Activated naive CD8-positive, alpha-beta T cell (primary cell): ENCODE data around the gene CPNE7.
A peak's percentile ranks its signal among the peaks of the same experiment; 100 is the strongest.

Experiments
- H3K27ac Mint-ChIP-seq: one replicate; pipeline ENCODE4 v1.8.0; 2021; ENCODE audit warnings: mixed read lengths
- H3K27me3 Mint-ChIP-seq: one replicate; pipeline ENCODE4 v1.8.0; 2021; ENCODE audit warnings: mixed read lengths
- H3K36me3 Mint-ChIP-seq: one replicate; pipeline ENCODE4 v1.8.0; 2021; ENCODE audit warnings: mixed read lengths
- H3K4me1 Mint-ChIP-seq: one replicate; pipeline ENCODE4 v1.8.0; 2021; ENCODE audit warnings: low read depth, mixed read lengths
- H3K4me3 Mint-ChIP-seq: one replicate; pipeline ENCODE4 v1.8.0; 2021; ENCODE audit warnings: mild to moderate bottlenecking, mixed read lengths
- H3K9me3 Mint-ChIP-seq: one replicate; pipeline ENCODE4 v1.8.0; 2021; ENCODE audit warnings: low read depth, mixed read lengths

Gene CPNE7

DNA sequence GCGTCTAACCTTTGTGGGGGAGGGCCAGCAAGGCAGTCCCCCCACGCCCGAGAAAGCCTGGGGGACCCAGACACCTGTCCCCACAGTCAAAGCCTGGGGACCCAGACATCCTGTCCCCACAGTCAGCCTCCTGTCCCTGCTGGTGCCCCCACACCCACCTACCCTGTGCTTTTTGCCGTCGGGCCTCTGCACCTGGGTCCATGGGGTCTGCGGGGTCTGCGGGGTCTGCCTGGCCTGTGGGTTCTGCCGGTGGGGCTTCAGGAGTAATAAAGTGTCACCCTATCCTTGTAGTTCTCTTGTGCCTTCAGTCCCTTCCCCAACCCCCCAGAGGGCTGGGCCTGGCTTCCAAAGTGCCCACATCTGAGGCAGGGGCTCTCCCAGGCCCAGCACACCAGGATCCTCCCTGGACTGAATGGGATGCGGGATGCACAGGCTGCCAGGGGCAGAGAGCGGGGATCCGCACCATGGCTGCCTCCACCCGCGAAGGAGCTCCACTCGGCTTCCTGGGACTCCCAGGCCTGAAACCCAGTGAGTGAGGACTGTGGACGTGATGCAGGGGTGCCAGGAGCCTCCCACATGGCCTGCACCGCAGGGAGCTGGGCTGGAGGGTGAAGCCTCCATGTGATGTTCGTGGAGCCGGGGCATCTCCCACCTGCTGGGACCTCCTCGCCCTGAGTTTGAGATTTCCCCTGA lies 21.5 kb downstream of the CPNE7 start:
- Mint-ChIP-seq H3K36me3 (no peaks in the 10 kb centered on the region), H3K4me3 (no peak overlapping the region), H3K27ac (no peak overlapping the region), H3K27me3 (no peaks in the 10 kb centered on the region), H3K4me1 (peaks cover 7% of the 10 kb centered on the region), H3K9me3 (no peaks in the 10 kb centered on the region)

DNA sequence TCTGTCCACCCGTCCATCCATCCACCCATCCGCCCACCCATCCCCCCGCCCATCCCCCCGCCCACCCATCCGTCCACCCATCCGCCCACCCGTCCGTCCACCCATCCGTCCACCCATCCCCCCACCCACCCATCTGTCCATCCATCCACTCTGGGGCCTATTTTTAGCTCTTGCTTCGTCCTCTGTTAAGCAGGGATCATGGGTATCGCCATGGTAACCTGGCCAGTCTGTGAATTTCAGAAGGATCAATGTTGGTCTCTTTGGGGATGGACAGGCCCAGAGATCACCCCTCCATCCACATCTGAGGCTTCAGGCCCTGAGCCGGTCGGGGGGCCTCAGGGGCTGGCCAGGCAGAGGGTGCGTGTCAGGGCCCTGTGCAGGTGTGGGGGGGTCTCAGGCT lies 22.6 kb downstream of the CPNE7 start:
- Mint-ChIP-seq H3K4me1 (peaks cover 18% of the 10 kb centered on the region), H3K27me3 (peaks cover 2% of the 10 kb centered on the region), H3K27ac (no peak overlapping the region), H3K9me3 (no peaks in the 10 kb centered on the region), H3K4me3 (no peak overlapping the region), H3K36me3 (no peaks in the 10 kb centered on the region)

DNA sequence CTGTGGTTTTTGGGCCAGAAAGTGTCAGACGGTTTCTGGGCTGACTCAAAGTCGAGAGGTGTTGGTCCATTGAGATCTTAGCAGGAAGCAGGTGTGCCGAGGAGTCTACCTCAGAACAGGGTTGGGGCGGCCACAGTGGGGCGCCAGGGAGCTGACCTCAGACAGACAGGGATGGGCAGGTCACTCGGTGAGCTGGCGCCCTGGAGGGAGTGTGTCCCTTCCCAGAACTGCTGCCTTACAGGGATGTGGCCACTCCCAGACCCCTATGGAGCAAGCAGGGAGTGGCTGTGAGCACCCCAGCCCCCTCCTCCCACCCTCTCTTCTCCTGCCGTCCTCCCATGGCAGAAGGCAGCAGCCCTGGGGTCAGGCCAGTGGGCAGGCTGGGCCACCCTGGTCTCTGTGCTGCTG lies 23.9 kb downstream of the CPNE7 start:
- Mint-ChIP-seq H3K36me3 (no peaks in the 10 kb centered on the region), H3K4me3 (no peak overlapping the region), H3K27me3 (peaks cover 2% of the 10 kb centered on the region), H3K9me3 (no peaks in the 10 kb centered on the region), H3K27ac (no peak overlapping the region), H3K4me1 (peaks cover 12% of the 10 kb centered on the region)

DNA sequence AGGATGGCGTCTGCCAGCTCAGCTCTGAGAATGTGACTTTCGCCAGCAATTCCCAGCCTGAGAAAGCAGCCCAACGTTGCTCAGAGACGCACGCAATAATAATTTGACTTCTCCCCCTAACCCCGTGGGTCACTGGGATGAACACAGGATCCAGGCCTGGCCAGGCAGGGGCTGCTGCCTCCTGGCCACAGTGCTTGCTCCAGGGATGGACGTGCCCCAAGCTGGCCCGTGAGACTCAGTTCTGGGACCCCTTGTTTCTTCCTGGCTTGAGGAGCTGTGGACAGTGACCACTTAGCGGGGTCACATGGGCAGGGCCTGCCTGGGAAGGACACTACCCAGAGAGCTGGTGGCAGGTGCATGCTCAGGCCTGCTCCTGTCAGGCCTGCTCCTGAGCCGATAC lies 24.3 kb downstream of the CPNE7 start:
- Mint-ChIP-seq H3K27me3 (peaks cover 2% of the 10 kb centered on the region), H3K9me3 (no peaks in the 10 kb centered on the region), H3K36me3 (no peaks in the 10 kb centered on the region), H3K4me1 (peaks cover 12% of the 10 kb centered on the region), H3K27ac (no peak overlapping the region), H3K4me3 (no peak overlapping the region)

DNA sequence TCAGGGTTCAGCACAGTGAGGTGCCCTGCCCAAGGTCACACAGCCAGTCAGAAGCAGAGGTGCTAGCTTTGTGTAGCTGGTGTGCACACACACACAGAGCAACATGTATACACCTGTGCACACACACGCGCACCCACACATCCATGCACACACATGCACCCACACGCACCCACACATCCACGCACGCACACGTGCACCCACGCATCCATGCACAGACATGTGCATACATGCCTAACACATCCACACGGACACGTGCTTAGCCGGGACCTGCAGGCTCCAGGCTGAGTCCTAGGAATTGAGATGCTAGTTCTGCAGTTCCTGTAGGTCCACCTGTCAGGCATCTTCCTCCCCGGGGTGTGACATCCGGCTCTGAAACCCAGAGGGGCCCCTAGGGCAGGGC lies 24.9 kb downstream of the CPNE7 start:
- peaks cover 12% of the 10 kb centered on the region for H3K4me1 Mint-ChIP-seq
- H3K27ac Mint-ChIP-seq = no peak overlapping the region
- peaks cover 2% of the 10 kb centered on the region for H3K27me3 Mint-ChIP-seq
- no peaks in the 10 kb centered on the region for H3K36me3 Mint-ChIP-seq
- H3K9me3 Mint-ChIP-seq = no peaks in the 10 kb centered on the region
- no peak overlapping the region for H3K4me3 Mint-ChIP-seq

DNA sequence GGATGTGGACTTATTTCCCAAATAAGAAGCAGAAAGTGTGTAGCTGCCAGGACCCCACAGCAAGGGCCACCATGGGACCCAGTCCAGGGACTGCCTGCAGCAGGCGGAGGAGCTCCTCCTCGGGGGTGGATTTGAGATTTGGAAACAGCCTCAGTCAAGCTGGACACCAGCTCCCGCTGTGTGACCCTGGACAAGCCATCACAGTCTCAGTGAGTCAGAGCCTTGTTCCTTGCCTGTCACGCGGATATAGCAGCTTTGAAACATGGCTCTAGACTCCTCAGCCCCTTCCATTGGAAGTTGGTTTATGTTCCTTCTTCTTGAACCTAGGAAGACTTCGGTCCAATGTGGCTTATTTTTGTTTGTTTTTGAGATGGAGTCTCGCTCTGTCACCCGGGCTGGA lies 25.4 kb downstream of the CPNE7 start:
- H3K9me3 Mint-ChIP-seq = no peaks in the 10 kb centered on the region
- H3K36me3 Mint-ChIP-seq = no peaks in the 10 kb centered on the region

DNA sequence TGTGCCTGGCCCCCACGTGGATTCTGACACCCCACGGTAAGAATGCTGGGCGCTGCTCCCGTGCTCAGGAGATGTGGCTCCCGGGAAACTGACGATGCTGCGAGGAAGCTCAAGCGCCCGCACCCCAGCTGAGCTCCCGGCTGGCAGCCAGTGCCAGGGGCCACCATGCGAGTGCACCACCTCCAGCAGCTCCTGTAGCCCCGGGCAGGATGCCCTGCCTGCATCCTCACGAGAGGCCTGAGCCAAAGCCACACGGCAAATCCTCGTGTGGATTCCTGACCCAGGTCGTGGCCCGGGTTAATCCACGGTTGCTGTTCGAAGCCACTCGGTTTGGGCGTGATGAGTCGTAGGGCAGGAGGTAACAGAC lies 26.3 kb downstream of the CPNE7 start:
- Mint-ChIP-seq H3K27ac (no peak overlapping the region), H3K36me3 (no peaks in the 10 kb centered on the region), H3K27me3 (peaks cover 2% of the 10 kb centered on the region), H3K9me3 (no peaks in the 10 kb centered on the region), H3K4me3 (no peak overlapping the region), H3K4me1 (peaks cover 12% of the 10 kb centered on the region)

More for the DNA sequence above, 25.4 kb downstream of the CPNE7 start:
- Mint-ChIP-seq H3K27ac (no peak overlapping the region), H3K27me3 (peaks cover 2% of the 10 kb centered on the region), H3K4me1 (peaks cover 12% of the 10 kb centered on the region), H3K4me3 (no peak overlapping the region)

DNA sequence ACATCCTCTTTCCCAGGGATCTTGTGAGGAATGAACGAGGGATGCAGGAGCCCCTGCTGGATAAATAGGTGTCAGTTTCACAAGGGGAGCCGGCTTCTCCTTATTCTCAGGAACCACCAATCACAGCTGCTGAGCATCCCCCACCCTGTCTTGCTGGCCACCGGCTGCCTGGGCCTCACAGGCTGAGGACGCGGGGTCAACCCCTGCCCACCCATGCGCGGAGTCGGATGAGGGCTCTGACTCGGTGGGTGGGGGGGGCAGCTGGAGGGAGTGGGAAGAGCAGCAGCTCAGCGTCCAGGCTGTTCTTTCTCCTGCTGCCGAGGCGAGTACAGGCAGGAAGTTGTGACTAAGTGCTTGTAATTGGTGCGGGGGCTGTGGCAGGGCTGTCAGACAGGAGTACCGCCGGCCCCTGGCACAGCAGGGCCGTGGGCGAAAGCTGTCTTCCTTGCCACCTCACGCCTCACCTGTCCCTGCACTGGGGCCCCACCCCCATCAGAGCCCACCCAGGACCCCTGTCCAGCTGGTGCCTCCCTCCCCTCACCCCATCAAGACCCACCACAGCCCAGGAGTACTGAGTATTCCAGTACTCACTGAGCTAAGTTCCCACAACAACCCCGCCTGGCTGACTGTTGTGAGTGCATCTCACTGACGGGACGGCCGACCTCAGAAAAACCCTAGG lies 26.9 kb downstream of the CPNE7 start:
- no peaks in the 10 kb centered on the region for H3K9me3 Mint-ChIP-seq
- H3K27ac Mint-ChIP-seq = no peak overlapping the region
- H3K27me3 Mint-ChIP-seq = peaks cover 2% of the 10 kb centered on the region
- peaks cover 12% of the 10 kb centered on the region for H3K4me1 Mint-ChIP-seq
- H3K36me3 Mint-ChIP-seq = no peaks in the 10 kb centered on the region
- H3K4me3 Mint-ChIP-seq = peak overlapping the region; percentile 52

DNA sequence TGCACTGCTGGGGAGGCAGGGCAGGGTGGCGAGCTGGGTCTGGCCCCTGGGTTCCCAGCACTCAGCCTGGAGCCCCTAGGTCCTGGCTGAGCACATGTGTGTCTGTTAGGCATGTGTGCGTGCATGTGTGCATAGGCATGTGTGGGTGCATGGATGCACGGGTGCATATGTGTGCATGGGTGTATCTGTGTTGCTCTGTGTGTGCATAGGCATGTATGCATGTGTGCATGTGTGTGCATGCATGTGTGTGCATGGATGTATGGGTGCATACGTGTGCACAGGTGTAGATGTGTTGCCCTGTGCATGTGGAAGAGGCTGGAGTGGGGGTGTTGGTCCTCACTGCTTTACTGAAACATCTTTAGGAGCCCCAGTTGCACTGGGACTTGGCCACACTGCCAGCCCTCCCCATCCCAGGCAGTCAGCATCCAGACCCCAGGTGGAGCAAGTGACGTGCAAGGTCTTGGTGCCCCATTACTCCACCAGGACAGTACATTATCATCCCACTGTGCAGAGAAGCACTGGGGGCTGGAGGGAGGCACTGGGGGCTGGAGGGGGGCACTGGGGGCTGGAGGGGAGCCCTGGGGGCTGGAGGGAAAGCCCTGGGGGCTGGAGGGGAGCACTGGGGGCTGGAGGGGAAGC lies 27.5 kb downstream of the CPNE7 start:
- no peaks in the 10 kb centered on the region for H3K9me3 Mint-ChIP-seq
- peaks cover 12% of the 10 kb centered on the region for H3K4me1 Mint-ChIP-seq
- H3K4me3 Mint-ChIP-seq = peak overlapping the region; percentile 52
- H3K27me3 Mint-ChIP-seq = peaks cover 2% of the 10 kb centered on the region
- H3K27ac Mint-ChIP-seq = no peak overlapping the region
- no peaks in the 10 kb centered on the region for H3K36me3 Mint-ChIP-seq

DNA sequence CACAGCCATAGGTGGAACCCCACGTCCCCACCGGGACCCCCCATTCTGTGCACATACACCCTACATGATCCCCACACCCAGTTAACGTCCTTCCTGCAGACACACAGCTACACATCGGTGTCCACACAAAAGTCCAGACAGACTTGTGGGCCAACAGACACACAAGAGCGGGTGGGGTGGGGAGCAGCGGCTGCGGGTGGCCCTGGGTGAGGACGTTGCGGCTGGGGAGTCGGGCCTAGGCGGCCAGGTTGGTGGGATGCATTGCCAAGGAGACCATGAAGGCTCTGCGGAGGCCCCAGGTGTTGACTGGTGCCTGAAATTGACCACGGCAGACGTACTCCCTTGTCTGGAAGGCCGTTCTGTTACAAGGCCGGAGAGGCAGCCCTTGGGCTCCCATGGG lies 29.2 kb downstream of the CPNE7 start:
- Mint-ChIP-seq H3K27ac (no peak overlapping the region), H3K4me1 (peaks cover 12% of the 10 kb centered on the region), H3K9me3 (no peaks in the 10 kb centered on the region), H3K36me3 (no peaks in the 10 kb centered on the region), H3K4me3 (no peak overlapping the region), H3K27me3 (peaks cover 2% of the 10 kb centered on the region)

DNA sequence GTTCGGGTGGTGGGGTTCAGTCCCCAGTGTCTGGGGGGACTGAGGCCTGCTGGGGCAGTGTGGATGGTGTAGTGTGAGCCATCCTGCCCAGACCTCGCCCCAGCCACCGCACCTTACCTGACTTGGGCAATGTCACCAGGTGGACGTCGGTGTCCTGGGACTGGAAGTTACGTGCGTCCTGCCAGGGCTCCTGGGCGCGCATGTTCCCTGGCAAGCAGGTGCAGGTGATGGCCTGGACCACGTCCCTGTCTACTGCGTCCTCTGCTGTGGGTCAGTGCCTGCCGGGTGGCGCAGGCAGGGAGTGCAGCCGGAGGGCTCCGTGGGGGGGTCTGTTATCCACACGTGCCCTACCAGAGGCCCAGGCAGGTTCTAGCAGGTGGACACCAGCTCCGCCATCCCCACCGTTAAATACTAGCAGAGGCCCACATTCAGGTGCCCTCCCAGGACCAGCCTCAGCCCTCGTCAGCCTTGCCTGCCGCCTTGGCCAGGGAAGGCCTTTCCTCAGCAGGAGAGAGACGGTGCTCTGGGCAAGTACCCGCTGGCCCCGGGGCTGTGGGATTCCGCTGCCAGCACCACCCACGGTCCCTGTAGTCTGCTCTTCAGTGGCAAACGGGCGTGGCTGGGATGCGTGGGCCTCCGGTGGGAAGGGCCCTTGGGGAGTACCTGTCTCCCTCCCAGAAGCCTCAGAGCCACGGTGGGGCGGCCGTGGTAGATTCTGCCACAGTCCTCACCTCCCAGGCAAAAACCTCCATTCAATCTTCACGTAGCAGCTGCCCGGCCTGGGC lies 29.8 kb downstream of the CPNE7 start:
- Mint-ChIP-seq H3K36me3 (no peaks in the 10 kb centered on the region), H3K9me3 (no peaks in the 10 kb centered on the region), H3K4me3 (no peak overlapping the region), H3K4me1 (peaks cover 12% of the 10 kb centered on the region), H3K27ac (no peak overlapping the region), H3K27me3 (peaks cover 2% of the 10 kb centered on the region)

DNA sequence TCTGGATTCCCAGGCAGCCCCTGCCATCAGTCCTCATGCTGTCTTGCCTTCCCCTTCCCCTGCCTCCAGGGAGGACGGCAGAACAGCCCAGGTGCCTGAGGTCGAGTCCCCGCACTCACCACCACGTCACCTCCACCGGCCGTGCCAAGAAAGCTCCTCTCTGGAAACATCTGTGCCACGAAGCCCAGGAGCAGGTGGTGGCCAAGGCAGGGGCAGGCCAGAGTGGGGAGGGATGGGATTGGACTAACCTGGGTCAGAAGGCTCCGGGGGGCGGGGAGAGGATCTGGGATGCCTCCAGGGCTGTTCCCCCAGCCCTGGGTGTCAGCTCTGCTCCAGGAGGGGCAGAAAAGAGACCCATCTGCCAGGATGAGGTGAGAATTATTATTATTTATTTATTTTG lies 30.4 kb downstream of the CPNE7 start:
- Mint-ChIP-seq H3K4me3 (no peak overlapping the region), H3K36me3 (no peaks in the 10 kb centered on the region), H3K27ac (no peak overlapping the region), H3K9me3 (no peaks in the 10 kb centered on the region), H3K4me1 (peaks cover 12% of the 10 kb centered on the region), H3K27me3 (peaks cover 2% of the 10 kb centered on the region)

DNA sequence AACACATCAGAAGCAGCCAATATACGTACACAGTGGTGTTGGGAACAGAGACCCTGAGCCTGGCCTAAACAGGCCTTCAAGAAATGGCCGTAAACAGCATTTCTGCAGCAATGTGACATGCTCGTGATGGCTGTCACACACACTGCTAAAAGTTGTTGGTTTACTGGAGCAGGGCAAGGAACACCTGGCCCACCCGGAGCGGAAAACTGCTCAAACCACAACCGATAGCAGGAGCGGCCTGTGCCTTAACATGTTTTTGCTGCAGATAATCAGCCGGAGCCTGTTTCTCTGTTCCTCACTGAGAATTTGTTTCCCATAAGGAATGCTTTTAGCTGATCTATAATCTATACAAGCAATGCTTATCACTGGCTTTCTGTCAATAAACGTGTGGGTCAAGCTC lies 31.9 kb downstream of the CPNE7 start:
- Mint-ChIP-seq H3K27ac (no peak overlapping the region), H3K27me3 (peaks cover 2% of the 10 kb centered on the region), H3K9me3 (no peaks in the 10 kb centered on the region), H3K4me3 (no peak overlapping the region), H3K36me3 (no peaks in the 10 kb centered on the region), H3K4me1 (peaks cover 7% of the 10 kb centered on the region)

DNA sequence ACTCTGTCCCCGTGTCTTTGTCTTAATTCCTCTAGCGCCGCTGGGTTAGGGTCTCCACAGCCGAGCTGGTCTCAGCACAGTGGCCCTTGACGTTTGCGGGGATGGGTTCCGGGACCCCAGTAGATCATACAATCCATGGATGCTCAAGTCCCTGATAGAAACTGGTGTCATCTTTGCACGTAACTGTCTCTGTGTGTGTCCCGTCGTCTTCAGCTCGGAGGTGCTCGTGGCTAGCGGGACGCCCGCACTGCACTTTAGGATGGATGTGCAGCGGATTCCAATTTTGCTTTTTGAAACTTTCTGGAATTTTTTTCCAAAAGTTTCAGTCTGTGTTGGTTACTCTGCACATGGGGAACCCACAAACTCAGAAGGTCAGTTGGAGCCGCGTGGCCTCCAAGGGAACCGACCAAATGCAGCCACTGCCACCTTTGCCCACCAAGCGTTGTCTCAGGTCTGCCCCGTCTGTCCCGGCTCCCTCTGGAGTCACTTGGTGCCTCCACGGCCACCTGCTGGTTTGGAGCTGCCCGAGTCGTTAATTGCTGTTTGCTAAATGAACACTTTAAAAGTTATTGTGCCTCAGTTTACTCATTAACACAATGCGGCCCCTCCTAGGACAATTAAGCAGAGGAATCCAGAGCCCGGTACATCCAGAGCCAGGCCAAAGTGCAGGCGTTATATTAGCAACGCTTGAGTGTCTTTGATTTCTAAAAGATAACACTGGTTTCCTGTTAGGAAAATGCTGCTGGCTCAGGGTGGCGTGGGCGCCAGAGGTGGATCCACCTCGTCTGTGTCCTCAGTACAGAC lies 32.6 kb downstream of the CPNE7 start:
- H3K4me3 Mint-ChIP-seq = no peak overlapping the region

More for the DNA sequence above, 32.6 kb downstream of the CPNE7 start:
- H3K27me3 Mint-ChIP-seq = no peaks in the 10 kb centered on the region
- no peaks in the 10 kb centered on the region for H3K9me3 Mint-ChIP-seq
- H3K27ac Mint-ChIP-seq = no peak overlapping the region
- no peaks in the 10 kb centered on the region for H3K36me3 Mint-ChIP-seq
- peaks cover under 1% of the 10 kb centered on the region for H3K4me1 Mint-ChIP-seq
